HG02884 (cell line): ENCODE results near the gene TCF4.

ENCODE experiments used
- ATAC-seq: cut with Tn5 transposase; IDR thresholded peaks from one replicate; pipeline ENCODE4 v1.9.1; 2021; ENCODE audit warnings: mild to moderate bottlenecking, moderate library complexity; ENCODE audit not compliant: unreplicated experiment

TCF4 gene

GRCh38 chr18:55588111-55588869 is at the start of gene TCF4:
TCF4 (minus strand) TSS chr18:55588192; CDS start chr18:55587116, 1,076 bp downstream.
- no peak for ATAC-seq

- ATAC-seq: no peak
Measured at GRCh38 chr18:55637204-55637603, 49.2 kb upstream of the TCF4 start.

- ATAC-seq: no peak
Measured at GRCh38 chr18:55635439-55635838, 47.4 kb upstream of the TCF4 start.

GRCh38 chr18:55634545-55634944 is 46.6 kb upstream of the TCF4 start:
- ATAC-seq: no peak

GRCh38 chr18:55633032-55633431 is 45.0 kb upstream of the TCF4 start:
- no peak for ATAC-seq

GRCh38 chr18:55629133-55629532 is 41.1 kb upstream of the TCF4 start:
- ATAC-seq: no peak

GRCh38 chr18:55627007-55627406 is 39.0 kb upstream of the TCF4 start:
- ATAC-seq: no peak

- no peak for ATAC-seq
Measured at GRCh38 chr18:55625901-55626300, 37.9 kb upstream of the TCF4 start.

GRCh38 chr18:55623626-55624025 is 35.6 kb upstream of the TCF4 start:
- ATAC-seq: no peak

GRCh38 chr18:55610506-55610905 is 22.5 kb upstream of the TCF4 start:
- no peak for ATAC-seq

GRCh38 chr18:55609160-55609825 is 21.3 kb upstream of the TCF4 start:
- no peak for ATAC-seq

- no peak for ATAC-seq
Measured at GRCh38 chr18:55608497-55608896, 20.5 kb upstream of the TCF4 start.

- ATAC-seq: no peak
Measured at GRCh38 chr18:55607773-55608172, 19.8 kb upstream of the TCF4 start.

- ATAC-seq: peak; percentile 85
Measured at GRCh38 chr18:55605733-55606338, 17.8 kb upstream of the TCF4 start.

GRCh38 chr18:55603775-55604174 is 15.8 kb upstream of the TCF4 start:
- ATAC-seq: no peak

GRCh38 chr18:55593888-55594287 is 5.9 kb upstream of the TCF4 start:
- no peak for ATAC-seq

GRCh38 chr18:55592572-55592971 is 4.6 kb upstream of the TCF4 start:
- ATAC-seq: no peak

- no peak for ATAC-seq
Measured at GRCh38 chr18:55592106-55592505, 4.1 kb upstream of the TCF4 start.

- peak; percentile 77 for ATAC-seq
Measured at GRCh38 chr18:55589625-55590291, 1.8 kb upstream of the TCF4 start.

GRCh38 chr18:55588870-55589595 is 1.0 kb upstream of the TCF4 start:
- ATAC-seq: no peak
